ENCODE results near the gene RHOT2. TPM values are rescaled to one million over a fixed set of nuclear protein-coding genes. Genes with fewer than 3 reads are reported as not detected.

RHOT2 gene
- total and polyA plus RNA-seq, 9 of the 15 experiments (the other 6 are each of a cell fraction or from before 2014, with no cell fraction given), result 5.0 to 373 (median 112) TPM

GRCh38 chr16:678858-679813 lies 11.2 kb downstream of the RHOT2 start (continued):
- TF ChIP-seq ELK1 (CRISPR knock-in tag; IDR thresholded peaks at IDR 0.05) (no peak), SAFB (IDR thresholded peaks at IDR 0.05; ENCODE audit: borderline replicate concordance, low read depth, low read length) (peak; percentile 64; the same call in 1 of the 2 replicates), NKRF (IDR thresholded peaks at IDR 0.05; ENCODE audit: borderline replicate concordance) (peak; percentile 78), E4F1 (CRISPR knock-in tag; IDR thresholded peaks at IDR 0.05; ENCODE audit: borderline replicate concordance) (no peak), CTCF (IDR thresholded peaks at IDR 0.05 in 2 of 3, conservative IDR thresholded peaks at IDR 0.05 in 1 of 3; ENCODE audit: insufficient read depth in 2 of 3, low read depth in 1 of 3, low read length in 3 of 3) (0 out of 6 replicates have a peak, but pooled peaks of 1 of the 3 experiments have one; percentile 1), PBX2 (CRISPR knock-in tag; IDR thresholded peaks at IDR 0.05; ENCODE audit: low read depth) (no peak), PBX2 (tag; conservative IDR thresholded peaks at IDR 0.05; ENCODE audit: low read depth) (no peak), ZC3H11A (IDR thresholded peaks at IDR 0.05; ENCODE audit: low read depth, low read length) (no peak), SMARCA5 (IDR thresholded peaks at IDR 0.05) (0 out of 2 replicates have a peak, but pooled peaks have one; percentile 25), HBP1 (CRISPR knock-in tag; IDR thresholded peaks at IDR 0.05) (no peak), POLR2A (conservative IDR thresholded peaks at IDR 0.05) (peak; percentile 83)

Data from K562 (cell line).